Dermis blood vessel endothelial cell (primary cell): Measurements from ENCODE around the gene SH3TC1. TPM values are rescaled to one million over a fixed set of nuclear protein-coding genes. Genes with fewer than 3 reads are reported as not detected.

Experiments
- DNase-seq: peaks from one replicate; pipeline ENCODE4 v3.0.0; 2010
- total RNA-seq: library from RNA; depleted of rRNA; stranded (reverse); fragments of >200 nt; gene quantifications from 2 replicates; pipeline ENCODE4 v1.2.3, GENCODE V29; 2014

The SH3TC1 gene
- total RNA-seq, 1 donor from 2014 or later, result 217 TPM

- no peak for DNase-seq
Measured at GRCh38 chr4:8164194-8164565, 34.9 kb upstream of the SH3TC1 start.

GRCh38 chr4:8164687-8165086, 34.4 kb upstream of the SH3TC1 start:
- DNase-seq, result no peak

- DNase-seq, result no peak
Measured at GRCh38 chr4:8165374-8165896, 33.7 kb upstream of the SH3TC1 start.

GRCh38 chr4:8167291-8167690, 31.8 kb upstream of the SH3TC1 start:
- DNase-seq, result no peak

- no peak for DNase-seq
Measured at GRCh38 chr4:8167815-8168214, 31.3 kb upstream of the SH3TC1 start.

GRCh38 chr4:8168232-8168631, 30.9 kb upstream of the SH3TC1 start:
- DNase-seq, result no peak

GRCh38 chr4:8168832-8169598, 30.1 kb upstream of the SH3TC1 start:
- DNase-seq, result no peak

- no peak for DNase-seq
Measured at GRCh38 chr4:8169763-8170162, 29.3 kb upstream of the SH3TC1 start.

GRCh38 chr4:8170341-8170740, 28.7 kb upstream of the SH3TC1 start:
- DNase-seq, result no peak

- DNase-seq, result no peak
Measured at GRCh38 chr4:8171266-8171665, 27.8 kb upstream of the SH3TC1 start.

GRCh38 chr4:8171984-8172924, 26.8 kb upstream of the SH3TC1 start:
- no peak for DNase-seq

- DNase-seq, result peak; percentile 36
Measured at GRCh38 chr4:8173492-8174242, 25.4 kb upstream of the SH3TC1 start.

- no peak for DNase-seq
Measured at GRCh38 chr4:8174970-8175369, 24.1 kb upstream of the SH3TC1 start.

- DNase-seq, result no peak
Measured at GRCh38 chr4:8175686-8176085, 23.4 kb upstream of the SH3TC1 start.

- DNase-seq, result peak; percentile 77
Measured at GRCh38 chr4:8176547-8177399, 22.3 kb upstream of the SH3TC1 start.

- no peak for DNase-seq
Measured at GRCh38 chr4:8177552-8177951, 21.5 kb upstream of the SH3TC1 start.

- no peak for DNase-seq
Measured at GRCh38 chr4:8177956-8178355, 21.1 kb upstream of the SH3TC1 start.

GRCh38 chr4:8179074-8179473, 20.0 kb upstream of the SH3TC1 start:
- no peak for DNase-seq

- no peak for DNase-seq
Measured at GRCh38 chr4:8179771-8180170, 19.3 kb upstream of the SH3TC1 start.

GRCh38 chr4:8180310-8181093, 18.6 kb upstream of the SH3TC1 start:
- no peak for DNase-seq

- DNase-seq, result no peak
Measured at GRCh38 chr4:8181119-8181518, 18.0 kb upstream of the SH3TC1 start.
